Keratinocyte (primary cell): ENCODE measurements around the gene LRRC4C. TPM values are rescaled to one million over a fixed set of nuclear protein-coding genes. Genes with fewer than 3 reads are reported as not detected.

Experiments
- DNase-seq: peaks from one replicate; pipeline ENCODE4 v3.0.0-alpha.2; 2011; ENCODE audit warnings: low read depth, missing footprints, low spot score
- FAIRE-seq: peaks from 2 replicates; lab custom pipeline; 2011; peaks lifted over from hg19 to GRCh38; lab: Jason Lieb, UNC
- H2AFZ ChIP-seq: 2 replicates; pipeline ENCODE4 v1.6.0; 2012; ENCODE audit warnings: low read length, control low read depth, inconsistent platforms; ENCODE audit not compliant: control insufficient read depth
- H3K27ac ChIP-seq: 2 replicates; pipeline ENCODE4 v1.5.1; 2011; ENCODE audit warnings: low read length; ENCODE audit not compliant: control insufficient read depth, insufficient read depth
- H3K27me3 ChIP-seq: 3 replicates; pipeline ENCODE4 v1.6.0; 2011; ENCODE audit warnings: low read length; ENCODE audit not compliant: control insufficient read depth, insufficient read depth; ENCODE audit errors: extremely low read depth
- H3K36me3 ChIP-seq, 2 experiments: 2 replicates in 1 of 2; 3 replicates in 1 of 2; pipeline ENCODE4 v1.5.1; 2011; ENCODE audit warnings: low read length in 2 of 2, mild to moderate bottlenecking in 1 of 2; ENCODE audit not compliant: control insufficient read depth in 2 of 2, insufficient read depth in 2 of 2; ENCODE audit errors: extremely low read depth in 1 of 2
- H3K4me1 ChIP-seq: 3 replicates; pipeline ENCODE4 v1.5.1; 2011; ENCODE audit warnings: low read length; ENCODE audit not compliant: control insufficient read depth, insufficient read depth; ENCODE audit errors: extremely low read depth
- H3K4me2 ChIP-seq: 3 replicates; pipeline ENCODE4 v1.6.0; 2011; ENCODE audit warnings: low read depth, low read length; ENCODE audit not compliant: control insufficient read depth, insufficient read depth; ENCODE audit errors: extremely low read depth
- H3K4me3 ChIP-seq, 3 experiments: fragments of 200-600 bp in 1 of 3; sonication (generic) in 1 of 3; 2 replicates in 2 of 3; 3 replicates in 1 of 3; pipeline ENCODE4 v1.5.1; 2011 to 2016; ENCODE audit warnings: low read length in 3 of 3, mild to moderate bottlenecking in 3 of 3, control low read depth in 2 of 3, inconsistent platforms in 1 of 3, low read depth in 1 of 3, mixed read lengths in 1 of 3, mixed run types in 1 of 3, moderate library complexity in 1 of 3; ENCODE audit not compliant: control insufficient read depth in 2 of 3, insufficient read depth in 2 of 3; ENCODE audit errors: extremely low read depth in 1 of 3
- H3K79me2 ChIP-seq: 2 replicates; pipeline ENCODE4 v1.6.0; 2012; ENCODE audit warnings: low read length; ENCODE audit not compliant: control insufficient read depth, insufficient read depth
- H3K9ac ChIP-seq: 3 replicates; pipeline ENCODE4 v1.6.0; 2011; ENCODE audit warnings: low read length; ENCODE audit not compliant: control insufficient read depth, insufficient read depth; ENCODE audit errors: extremely low read depth
- H3K9me1 ChIP-seq: 3 replicates; pipeline ENCODE4 v1.6.0; 2011; ENCODE audit warnings: low read length; ENCODE audit not compliant: control insufficient read depth, insufficient read depth; ENCODE audit errors: extremely low read depth
- H3K9me3 ChIP-seq: 2 replicates; pipeline ENCODE4 v1.5.1; 2012; ENCODE audit warnings: low read depth, low read length; ENCODE audit not compliant: control insufficient read depth
- H4K20me1 ChIP-seq: 3 replicates; pipeline ENCODE4 v1.6.0; 2011; ENCODE audit warnings: low read length; ENCODE audit not compliant: control insufficient read depth, insufficient read depth; ENCODE audit errors: extremely low read depth
- EZH2 ChIP-seq: IDR thresholded peaks from one replicate; pipeline ENCODE4 v1.6.1; 2012; ENCODE audit warnings: inconsistent platforms, mild to moderate bottlenecking, low read length, moderate library complexity
- dilution Hi-C: fragments of 300-500 bp; cut with MboI; formaldehyde crosslinking; loops from one replicate; pipeline ENCODE4 v1.7.0; 2020; ENCODE audit warnings: low sequenced_read_pairs; ENCODE audit not compliant: extremely low pct_ligation_motif_present
- polyA plus RNA-seq, 5 experiments: library from polyadenylated mRNA; depleted of rRNA in 3 of 5; stranded (reverse) in 3 of 5; stranded (forward) in 1 of 5; unstranded in 1 of 5; fragments of >200 nt; gene quantifications; 1 replicate in 1 of 5; 2 replicates in 3 of 5; 3 replicates in 1 of 5; pipeline versions ENCODE4 v1.2.1 to v1.2.3, GENCODE V29; 2011 to 2012; ENCODE audit warnings: missing spikeins in 2 of 5, low read depth in 1 of 5, low replicate concordance in 1 of 5
- TF ChIP-seq, protein P1 (sequence below), 3 experiments: IDR thresholded peaks in 1 of 3; conservative IDR thresholded peaks in 1 of 3; optimal IDR thresholded peaks in 1 of 3; 2 replicates in 2 of 3; 3 replicates in 1 of 3; pipeline versions ENCODE3 to v1.5.1; 2011; ENCODE audit warnings: low read length in 3 of 3, mild to moderate bottlenecking in 3 of 3, moderate library complexity in 2 of 3, control low read depth in 1 of 3, inconsistent platforms in 1 of 3; ENCODE audit not compliant: insufficient read depth in 2 of 3; ENCODE audit errors: extremely low read depth in 1 of 3

Gene LRRC4C
- polyA plus RNA-seq, 1 donor (not counting 4 experiments of a cell fraction or from before 2014, with no cell fraction given): not detected

DNA sequence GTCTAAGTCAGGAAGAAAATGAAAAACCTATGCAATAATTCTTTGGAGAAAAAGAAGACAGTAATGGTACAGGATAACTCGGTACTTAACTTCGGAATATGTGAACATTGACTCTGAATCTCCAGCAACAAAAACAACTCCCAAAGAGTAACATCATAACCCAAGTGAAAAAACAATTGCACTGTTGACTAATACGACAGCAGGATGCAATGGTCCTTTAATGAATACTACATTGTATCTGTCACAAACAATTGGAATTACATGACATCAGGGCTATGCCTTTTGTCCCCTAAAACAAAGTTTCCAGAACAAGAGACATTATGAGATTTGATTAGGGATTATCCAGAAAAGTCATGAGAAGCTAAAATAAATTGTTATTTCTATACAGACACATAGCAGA is 1065.9 kb downstream of the LRRC4C start:
- H3K9ac ChIP-seq: no peak overlapping the region
- H3K27me3 ChIP-seq: no peaks in the 10 kb centered on the region
- no peaks in the 10 kb centered on the region for H3K36me3 ChIP-seq
- H3K27ac ChIP-seq: no peak overlapping the region
- H3K4me2 ChIP-seq: no peak overlapping the region
- no peak for TF ChIP-seq EZH2
- dilution Hi-C loops: no loop called here
- no peaks in the 10 kb centered on the region for H3K4me1 ChIP-seq
- no peaks in the 10 kb centered on the region for H3K9me3 ChIP-seq
- no peak overlapping the region for H3K4me3 ChIP-seq
- no peak overlapping the region for H2AFZ ChIP-seq
- no peaks in the 10 kb centered on the region for H4K20me1 ChIP-seq
- H3K9me1 ChIP-seq: no peaks in the 10 kb centered on the region
- no peak for FAIRE-seq
- no peaks in the 10 kb centered on the region for H3K79me2 ChIP-seq
- no peak for DNase-seq

DNA sequence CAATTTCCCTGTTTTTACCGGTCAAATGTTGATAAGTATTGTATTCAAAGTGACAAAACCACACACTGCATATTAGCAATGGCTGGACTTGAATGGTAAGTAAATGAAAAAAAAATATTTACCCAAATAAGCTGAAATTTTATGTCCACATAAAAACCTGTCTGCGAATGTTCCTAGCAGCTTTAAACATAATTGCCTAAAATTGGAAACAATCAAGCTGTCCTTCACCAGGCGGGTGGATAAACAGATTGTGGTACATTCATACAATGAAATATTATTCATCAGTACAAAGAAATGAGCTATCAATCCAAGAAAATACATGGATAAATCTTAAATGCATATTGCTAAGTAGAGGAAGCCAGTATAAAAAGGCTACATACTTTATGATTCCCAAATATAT is 1067.8 kb downstream of the LRRC4C start:
- Histone ChIP-seq H3K9me3 (no peaks in the 10 kb centered on the region), H3K36me3 (no peaks in the 10 kb centered on the region), H3K9me1 (no peaks in the 10 kb centered on the region), H3K27ac (no peak overlapping the region), H3K9ac (no peak overlapping the region), H3K27me3 (no peaks in the 10 kb centered on the region), H3K4me3 (no peak overlapping the region), H3K79me2 (no peaks in the 10 kb centered on the region), H2AFZ (no peak overlapping the region), H3K4me1 (no peaks in the 10 kb centered on the region), H3K4me2 (no peak overlapping the region), H4K20me1 (no peaks in the 10 kb centered on the region)
- FAIRE-seq: no peak
- no peak for TF ChIP-seq EZH2
- TF ChIP-seq, protein P1, sequence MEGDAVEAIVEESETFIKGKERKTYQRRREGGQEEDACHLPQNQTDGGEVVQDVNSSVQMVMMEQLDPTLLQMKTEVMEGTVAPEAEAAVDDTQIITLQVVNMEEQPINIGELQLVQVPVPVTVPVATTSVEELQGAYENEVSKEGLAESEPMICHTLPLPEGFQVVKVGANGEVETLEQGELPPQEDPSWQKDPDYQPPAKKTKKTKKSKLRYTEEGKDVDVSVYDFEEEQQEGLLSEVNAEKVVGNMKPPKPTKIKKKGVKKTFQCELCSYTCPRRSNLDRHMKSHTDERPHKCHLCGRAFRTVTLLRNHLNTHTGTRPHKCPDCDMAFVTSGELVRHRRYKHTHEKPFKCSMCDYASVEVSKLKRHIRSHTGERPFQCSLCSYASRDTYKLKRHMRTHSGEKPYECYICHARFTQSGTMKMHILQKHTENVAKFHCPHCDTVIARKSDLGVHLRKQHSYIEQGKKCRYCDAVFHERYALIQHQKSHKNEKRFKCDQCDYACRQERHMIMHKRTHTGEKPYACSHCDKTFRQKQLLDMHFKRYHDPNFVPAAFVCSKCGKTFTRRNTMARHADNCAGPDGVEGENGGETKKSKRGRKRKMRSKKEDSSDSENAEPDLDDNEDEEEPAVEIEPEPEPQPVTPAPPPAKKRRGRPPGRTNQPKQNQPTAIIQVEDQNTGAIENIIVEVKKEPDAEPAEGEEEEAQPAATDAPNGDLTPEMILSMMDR (optimal IDR thresholded peaks at IDR 0.05 in 1 of 3, IDR thresholded peaks at IDR 0.05 in 1 of 3, conservative IDR thresholded peaks at IDR 0.05 in 1 of 3; ENCODE audit: extremely low read depth in 1 of 3, insufficient read depth in 2 of 3, low read length in 3 of 3): no peak
- DNase-seq: no peak
- dilution Hi-C loops: no loop called here
